Lower lobe of right lung (tissue), 2 donors: ENCODE data around the gene TMEM132D. TPM values are rescaled to one million over a fixed set of nuclear protein-coding genes. Genes with fewer than 3 reads are reported as not detected.
"Not testable (repeated sequence)": the region's sequence is repeated elsewhere in the genome, so short reads cannot be mapped to it uniquely, and the experiment has no call there.

Experiments used
- ATAC-seq, 2 donors: fragments of 200-7000 bp; cut with Tn5 transposase; one replicate each; pipeline ENCODE4 v1.9.1; 2020 to 2022; ENCODE audit warnings: mild to moderate bottlenecking in 2 of 2, moderate library complexity in 2 of 2
- DNase-seq: peaks from one replicate; pipeline ENCODE4 v3.0.0-alpha.2; 2020
- H3K27ac ChIP-seq: fragments of 200-600 bp; one replicate; pipeline ENCODE4 v1.8.0; 2022
- H3K27me3 ChIP-seq: fragments of 200-600 bp; one replicate; pipeline ENCODE4 v1.8.0; 2022; ENCODE audit warnings: low read depth
- H3K36me3 ChIP-seq: fragments of 200-600 bp; one replicate; pipeline ENCODE4 v1.8.0; 2022; ENCODE audit warnings: mild to moderate bottlenecking
- H3K4me1 ChIP-seq: fragments of 200-600 bp; one replicate; pipeline ENCODE4 v1.8.0; 2022
- H3K4me3 ChIP-seq: fragments of 200-600 bp; one replicate; pipeline ENCODE4 v1.8.0; 2022; ENCODE audit warnings: mild to moderate bottlenecking
- H3K9me3 ChIP-seq: fragments of 200-600 bp; one replicate; pipeline ENCODE4 v1.8.0; 2022
- CTCF ChIP-seq: fragments of 200-600 bp; IDR thresholded peaks from one replicate; pipeline ENCODE4 v1.8.0; 2022; ENCODE audit warnings: antibody characterized with exemption, mild to moderate bottlenecking
- intact Hi-C: fragments of 100-400 bp; cut with DNase I; formaldehyde crosslinking; loops from one replicate; pipeline ENCODE4 v1.11.0; 2022
- total RNA-seq: library from RNA; stranded (reverse); fragmentation: NEBNext Ultra II Directional; extraction: Animal tissue kit (Norgen Biotek cat#: 25700); gene quantifications from one replicate; pipeline ENCODE4 v1.2.1, GENCODE V29; 2021
- donor health status: DM: no; HTN: yes; CAD: no; lungs with severe emphysema.

TMEM132D gene
- total RNA-seq, 1 donor from 2014 or later = 0.06 TPM

GRCh38 chr12:129552996-129553750 is 350.7 kb downstream of the TMEM132D start:
- TF ChIP-seq CTCF = no peak
- Histone ChIP-seq H3K27me3 (no peaks in the 10 kb centered on the region), H3K9me3 (no peaks in the 10 kb centered on the region), H3K27ac (no peak overlapping the region), H3K4me3 (no peak overlapping the region), H3K36me3 (no peaks in the 10 kb centered on the region), H3K4me1 (no peaks in the 10 kb centered on the region)
- ATAC-seq (no peak), DNase-seq (no peak)
- intact Hi-C loops = no loop called here

- Histone ChIP-seq H3K36me3 (no peaks in the 10 kb centered on the region), H3K4me3 (no peak overlapping the region), H3K27me3 (no peaks in the 10 kb centered on the region), H3K9me3 (no peaks in the 10 kb centered on the region), H3K27ac (no peak overlapping the region), H3K4me1 (no peaks in the 10 kb centered on the region)
- intact Hi-C loops = no loop called here
- ATAC-seq (no peak), DNase-seq (no peak)
- TF ChIP-seq CTCF = no peak
Measured at GRCh38 chr12:129551441-129551840, 352.4 kb downstream of the TMEM132D start.

- peak; percentile 94 to 95 for ATAC-seq
Measured at GRCh38 chr12:129550353-129550752, 353.5 kb downstream of the TMEM132D start.

GRCh38 chr12:129549656-129550055 is 354.2 kb downstream of the TMEM132D start:
- no peaks in the 10 kb centered on the region for H3K36me3 ChIP-seq
- H3K27ac ChIP-seq = no peak overlapping the region
- no peak for TF ChIP-seq CTCF
- H3K4me3 ChIP-seq = no peak overlapping the region
- peak in 1 of 2 donors; percentile 41 for ATAC-seq
- H3K9me3 ChIP-seq = no peaks in the 10 kb centered on the region
- intact Hi-C loops = no loop called here
- H3K27me3 ChIP-seq = no peaks in the 10 kb centered on the region
- no peaks in the 10 kb centered on the region for H3K4me1 ChIP-seq
- DNase-seq = no peak

More at GRCh38 chr12:129550353-129550752, 353.5 kb downstream of the TMEM132D start:
- Histone ChIP-seq H3K4me1 (no peaks in the 10 kb centered on the region), H3K36me3 (no peaks in the 10 kb centered on the region), H3K4me3 (no peak overlapping the region), H3K27me3 (no peaks in the 10 kb centered on the region), H3K27ac (no peak overlapping the region), H3K9me3 (no peaks in the 10 kb centered on the region)
- peak; percentile 65 for DNase-seq
- TF ChIP-seq CTCF = no peak
- intact Hi-C loops = no loop called here

GRCh38 chr12:129549020-129549419 is 354.8 kb downstream of the TMEM132D start:
- intact Hi-C loops, H3K36me3 ChIP-seq, DNase-seq, H3K27ac ChIP-seq, ATAC-seq, H3K27me3 ChIP-seq, H3K4me1 ChIP-seq, H3K9me3 ChIP-seq, H3K4me3 ChIP-seq: not testable (repeated sequence)

GRCh38 chr12:129544716-129545115 is 359.1 kb downstream of the TMEM132D start:
- H3K4me1 ChIP-seq = no peaks in the 10 kb centered on the region
- no peak overlapping the region for H3K4me3 ChIP-seq
- H3K36me3 ChIP-seq = no peaks in the 10 kb centered on the region
- H3K9me3 ChIP-seq = no peaks in the 10 kb centered on the region
- no peak for TF ChIP-seq CTCF
- H3K27ac ChIP-seq = no peak overlapping the region
- DNase-seq = no peak
- no peaks in the 10 kb centered on the region for H3K27me3 ChIP-seq
- no peak for ATAC-seq
- intact Hi-C loops = no loop called here
